ENCODE results near the gene COL24A1. TPM values are rescaled to one million over a fixed set of nuclear protein-coding genes. Genes with fewer than 3 reads are reported as not detected.
"Not testable (repeated sequence)": the region's sequence is repeated elsewhere in the genome, so short reads cannot be mapped to it uniquely, and the experiment has no call there.

Gene COL24A1
- total RNA-seq, 4 donors from 2014 or later: 1.0 to 2.8 (median 1.9) TPM

DNA sequence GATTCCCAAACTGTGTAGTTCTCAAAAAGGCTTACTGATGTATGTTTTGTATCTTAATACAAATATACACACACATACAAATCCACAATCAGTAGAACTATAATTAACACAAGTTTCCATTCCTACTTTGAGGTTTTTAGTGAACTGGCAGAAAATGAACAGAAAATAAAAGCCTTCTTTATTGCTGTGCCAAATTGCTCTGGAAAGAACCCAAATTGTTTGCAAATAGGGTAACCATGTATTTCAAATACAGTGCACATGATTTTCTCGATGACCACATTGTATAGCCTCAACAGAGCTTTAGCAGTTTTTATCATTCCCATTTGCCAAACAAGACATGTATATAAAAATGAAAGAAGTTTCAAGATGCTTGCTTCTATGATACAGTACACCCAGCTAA, 173.3 kb downstream of the COL24A1 start:
- Histone ChIP-seq H3K27me3 (no peaks in the 10 kb centered on the region), H3K4me3 (no peak overlapping the region), H3K27ac (no peak overlapping the region), H3K9me3 (no peaks in the 10 kb centered on the region), H3K4me1 (peaks cover 0 to 11% (median 0%) of the 10 kb centered on the region in 4 donors), H3K36me3 (no peaks in the 10 kb centered on the region)
- DNase-seq (ENCODE audit: low spot score in 2 of 2): no peak
- no peak for TF ChIP-seq POLR2A (IDR thresholded peaks at IDR 0.05)
- no peak for TF ChIP-seq EP300 (IDR thresholded peaks at IDR 0.05)
- TF ChIP-seq CTCF (IDR thresholded peaks at IDR 0.05): no peak
- whole genome bisulfite sequencing, 2 donors: 21 to 24% methylated on average over 1 of the region's 1 CpG

GRCh38 chr1:85976516-85977205, 179.9 kb downstream of the COL24A1 start:
- Histone ChIP-seq H3K36me3 (no peaks in the 10 kb centered on the region), H3K27me3 (no peaks in the 10 kb centered on the region), H3K4me3 (no peak overlapping the region), H3K9me3 (no peaks in the 10 kb centered on the region), H3K27ac (no peak overlapping the region), H3K4me1 (no peaks in the 10 kb centered on the region)
- no peak for DNase-seq (ENCODE audit: low spot score in 2 of 2)
- no peak for TF ChIP-seq POLR2A (IDR thresholded peaks at IDR 0.05)
- no peak for TF ChIP-seq CTCF (IDR thresholded peaks at IDR 0.05)
- TF ChIP-seq EP300 (IDR thresholded peaks at IDR 0.05): no peak
- 93 to 96% methylated on average over 4 of the region's 4 CpGs for WGBS, 2 donors

DNA sequence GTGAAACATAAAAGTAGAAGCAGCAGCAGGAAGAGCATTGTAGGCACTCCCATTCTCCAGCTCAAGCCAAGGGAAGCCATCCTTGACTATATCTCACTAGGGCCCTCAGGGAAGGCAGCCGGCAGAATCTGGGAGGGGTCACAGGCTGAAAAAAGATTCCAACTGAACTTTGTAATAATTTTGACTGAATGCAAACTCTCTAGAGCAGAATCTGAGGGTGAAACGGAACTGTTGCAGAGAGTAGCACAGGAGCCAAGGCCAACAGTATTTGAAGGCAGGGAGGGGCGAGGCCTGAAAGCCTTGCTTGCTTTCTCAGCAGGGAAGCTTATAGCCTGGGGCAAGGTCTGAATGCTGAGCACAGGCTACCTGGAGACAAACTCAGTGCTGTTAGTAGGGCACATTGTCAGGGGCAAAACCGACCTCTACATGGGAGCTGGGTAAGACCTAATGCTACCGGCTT, 180.6 kb downstream of the COL24A1 start:
- no peak for TF ChIP-seq EP300 (IDR thresholded peaks at IDR 0.05)
- no peak for TF ChIP-seq POLR2A (IDR thresholded peaks at IDR 0.05)
- no peak for TF ChIP-seq CTCF (IDR thresholded peaks at IDR 0.05)
- Histone ChIP-seq H3K27ac (no peak overlapping the region), H3K9me3 (no peaks in the 10 kb centered on the region), H3K4me1 (no peaks in the 10 kb centered on the region), H3K27me3 (no peaks in the 10 kb centered on the region), H3K36me3 (no peaks in the 10 kb centered on the region), H3K4me3 (no peak overlapping the region)
- 58 to 62% methylated on average over 5 of the region's 5 CpGs for WGBS, 2 donors
- no peak for DNase-seq (ENCODE audit: low spot score in 2 of 2)

DNA sequence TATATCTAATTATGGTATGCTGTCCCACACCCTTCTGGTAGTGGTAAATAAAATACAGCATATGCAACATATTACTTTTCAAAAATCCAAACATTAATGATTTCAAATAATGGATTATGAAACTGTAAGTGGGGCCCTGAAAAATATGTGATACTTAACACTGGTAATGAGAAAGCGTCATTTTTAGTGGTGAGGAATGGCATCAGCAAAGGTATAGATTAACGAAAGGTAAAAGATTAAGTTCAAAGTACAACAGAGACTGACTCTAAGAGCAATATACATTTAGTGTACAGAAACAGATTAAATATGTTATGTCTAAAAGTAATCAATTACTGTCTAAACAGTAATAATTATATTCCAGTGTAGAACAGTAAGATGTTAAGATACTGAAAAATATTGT, 194.1 kb downstream of the COL24A1 start:
- no peak for DNase-seq (ENCODE audit: low spot score in 2 of 2)
- H3K27ac ChIP-seq: no peak overlapping the region
- no peak for TF ChIP-seq CTCF (IDR thresholded peaks at IDR 0.05)
- H3K27me3 ChIP-seq: no peaks in the 10 kb centered on the region
- H3K9me3 ChIP-seq: no peaks in the 10 kb centered on the region
- H3K36me3 ChIP-seq: no peaks in the 10 kb centered on the region
- H3K4me3 ChIP-seq: no peak overlapping the region
- no peaks in the 10 kb centered on the region for H3K4me1 ChIP-seq
- WGBS, 2 donors: 96% methylated on average over 2 of the region's 2 CpGs

GRCh38 chr1:85957760-85958159, 198.8 kb downstream of the COL24A1 start:
- TF ChIP-seq EP300 (IDR thresholded peaks at IDR 0.05) (no peak), POLR2A (IDR thresholded peaks at IDR 0.05) (no peak), CTCF (IDR thresholded peaks at IDR 0.05) (no peak)
- DNase-seq (ENCODE audit: low spot score in 2 of 2): no peak
- H3K4me3 ChIP-seq: no peak overlapping the region
- H3K4me1 ChIP-seq: no peaks in the 10 kb centered on the region
- H3K27me3 ChIP-seq: no peaks in the 10 kb centered on the region
- H3K27ac ChIP-seq: no peak overlapping the region
- H3K9me3 ChIP-seq: no peaks in the 10 kb centered on the region
- H3K36me3 ChIP-seq: no peaks in the 10 kb centered on the region
- WGBS, 2 donors: 86 to 89% methylated on average over 2 of the region's 2 CpGs

GRCh38 chr1:85955218-85955617, 201.4 kb downstream of the COL24A1 start:
- H3K9me3 ChIP-seq; H3K27me3 ChIP-seq; H3K27ac ChIP-seq; H3K36me3 ChIP-seq; DNase-seq (ENCODE audit: low spot score in 2 of 2); H3K4me3 ChIP-seq; H3K4me1 ChIP-seq: not testable (repeated sequence)
- WGBS, 2 donors: 68 to 81% methylated on average over 7 of the region's 7 CpGs
